Measurements from ENCODE around the gene ABTB2.

GRCh38 chr11:34373727-34374126 is 15.9 kb upstream of the ABTB2 start:
- TF ChIP-seq CTCF (IDR thresholded peaks at IDR 0.05) (no peak), POLR2AphosphoS5 (IDR thresholded peaks at IDR 0.05) (no peak), POLR2A (IDR thresholded peaks at IDR 0.05) (no peak)
